Progenitor cell of endocrine pancreas (in vitro differentiated cells): ENCODE results near the gene KCNIP1. TPM values are rescaled to one million over a fixed set of nuclear protein-coding genes. Genes with fewer than 3 reads are reported as not detected.

Source experiments
- DNase-seq: peaks from one replicate; pipeline ENCODE4 v3.0.0; 2021; ENCODE audit warnings: low spot score; ENCODE audit not compliant: unreplicated experiment
- H3K27ac Mint-ChIP-seq: 2 replicates; pipeline ENCODE4 v1.8.0; 2021; ENCODE audit warnings: mild to moderate bottlenecking, moderate library complexity, mixed read lengths
- H3K27me3 Mint-ChIP-seq: 2 replicates; pipeline ENCODE4 v1.8.0; 2021; ENCODE audit warnings: mixed read lengths
- H3K36me3 Mint-ChIP-seq: 2 replicates; pipeline ENCODE4 v1.8.0; 2022; ENCODE audit warnings: mixed read lengths; ENCODE audit not compliant: insufficient read depth
- H3K4me1 Mint-ChIP-seq: 2 replicates; pipeline ENCODE4 v1.8.0; 2021; ENCODE audit warnings: low read depth, mixed read lengths
- H3K4me3 Mint-ChIP-seq: 2 replicates; pipeline ENCODE4 v1.8.0; 2021; ENCODE audit warnings: low read depth, mild to moderate bottlenecking, moderate library complexity, mixed read lengths
- H3K9me3 Mint-ChIP-seq: 2 replicates; pipeline ENCODE4 v1.8.0; 2021; ENCODE audit warnings: low read depth, mixed read lengths
- CTCF ChIP-seq: fragments of 200-600 bp; sonication (generic); IDR thresholded peaks from one replicate; pipeline ENCODE4 v1.5.0; 2021; ENCODE audit warnings: antibody characterized with exemption, mild to moderate bottlenecking; ENCODE audit not compliant: unreplicated experiment
- total RNA-seq: library from RNA; stranded (reverse); gene quantifications from 2 replicates; pipeline ENCODE4 v1.2.1, GENCODE V29; 2021

KCNIP1 gene
- total RNA-seq, 1 donor from 2014 or later, result 18.2 TPM

DNA sequence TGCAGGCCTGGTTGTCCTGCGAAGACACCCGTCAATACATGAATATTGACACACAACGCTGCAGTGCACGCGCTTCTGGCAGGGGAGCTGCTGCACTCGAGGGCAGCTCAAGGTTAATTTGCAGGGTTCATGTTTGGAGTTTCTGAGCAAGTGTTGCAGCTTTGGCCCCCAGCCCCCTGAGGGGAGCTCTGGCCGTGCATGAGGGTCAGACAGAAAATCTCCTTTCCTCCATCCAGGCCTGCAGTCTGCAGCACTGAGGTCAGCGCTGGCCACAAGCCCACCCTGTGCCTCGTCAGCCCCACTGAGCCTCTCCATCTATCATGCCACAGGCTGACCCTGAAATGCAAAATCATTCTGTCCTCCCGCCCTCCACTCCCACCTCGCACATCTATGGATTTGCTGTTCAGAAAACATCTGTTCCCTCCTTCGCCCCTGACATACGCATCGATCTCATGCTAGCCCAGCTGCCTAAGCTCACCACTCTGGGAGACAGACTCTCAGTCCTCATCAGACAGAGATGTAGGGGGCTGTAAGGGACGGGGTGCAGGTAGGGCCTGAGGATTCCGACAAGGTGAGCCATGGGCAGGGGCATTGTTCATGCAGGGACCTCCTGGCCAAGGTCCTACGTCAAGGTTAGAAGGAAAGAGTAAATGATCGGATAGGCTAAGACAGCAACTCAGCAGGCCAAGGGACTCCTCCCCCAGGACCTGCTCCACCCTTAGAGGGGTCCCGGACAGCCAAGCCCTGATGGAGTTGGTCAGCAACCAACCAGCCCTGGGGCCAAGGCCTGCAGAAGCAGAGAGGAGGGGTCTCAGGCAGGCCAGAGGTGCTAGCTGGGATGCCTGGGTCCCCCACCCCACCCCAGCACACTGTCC lies 125.1 kb downstream of the KCNIP1 start:
- H3K4me1 Mint-ChIP-seq, result peaks cover 14% of the 10 kb centered on the region
- H3K27ac Mint-ChIP-seq, result peak overlapping the region; percentile 88
- no peaks in the 10 kb centered on the region for H3K36me3 Mint-ChIP-seq
- TF ChIP-seq CTCF, result no peak
- no peaks in the 10 kb centered on the region for H3K9me3 Mint-ChIP-seq
- H3K4me3 Mint-ChIP-seq, result no peak overlapping the region
- peaks cover 30% of the 10 kb centered on the region for H3K27me3 Mint-ChIP-seq
- DNase-seq, result no peak

- Mint-ChIP-seq H3K9me3 (no peaks in the 10 kb centered on the region), H3K27me3 (peaks cover 25% of the 10 kb centered on the region), H3K27ac (no peak overlapping the region), H3K36me3 (no peaks in the 10 kb centered on the region), H3K4me1 (peaks cover 16% of the 10 kb centered on the region), H3K4me3 (no peak overlapping the region)
- TF ChIP-seq CTCF, result no peak
- DNase-seq, result no peak
Measured at GRCh38 chr5:170629566-170630175, 125.9 kb downstream of the KCNIP1 start.

GRCh38 chr5:170630226-170630625 lies 126.4 kb downstream of the KCNIP1 start:
- H3K27me3 Mint-ChIP-seq, result peaks cover 21% of the 10 kb centered on the region
- H3K36me3 Mint-ChIP-seq, result no peaks in the 10 kb centered on the region
- peaks cover 16% of the 10 kb centered on the region for H3K4me1 Mint-ChIP-seq
- DNase-seq, result no peak
- no peak overlapping the region for H3K27ac Mint-ChIP-seq
- H3K4me3 Mint-ChIP-seq, result no peak overlapping the region
- H3K9me3 Mint-ChIP-seq, result no peaks in the 10 kb centered on the region
- TF ChIP-seq CTCF, result no peak

DNA sequence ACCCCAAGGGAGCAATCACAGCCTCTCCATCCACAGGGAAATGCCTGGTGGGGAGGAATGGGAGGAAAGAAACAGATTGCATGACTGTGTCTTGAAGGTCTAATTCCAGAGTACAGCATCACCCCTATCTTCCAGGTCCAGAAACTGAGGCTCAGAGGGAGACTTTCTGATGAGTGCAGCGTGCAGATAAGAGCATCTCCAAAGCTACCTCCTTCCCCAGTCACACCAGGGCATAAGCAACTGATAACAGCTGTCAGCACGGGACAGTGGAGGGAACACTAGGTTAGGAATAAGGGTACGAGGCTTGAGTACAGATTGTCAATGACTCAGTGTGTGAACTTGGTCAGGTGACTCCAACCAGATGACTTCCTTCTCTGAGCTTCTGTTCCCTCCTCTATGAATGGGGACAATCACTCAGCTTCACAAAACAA lies 126.9 kb downstream of the KCNIP1 start:
- no peak for DNase-seq
- Mint-ChIP-seq H3K4me1 (peaks cover 16% of the 10 kb centered on the region), H3K27me3 (peaks cover 17% of the 10 kb centered on the region), H3K9me3 (no peaks in the 10 kb centered on the region), H3K4me3 (no peak overlapping the region), H3K27ac (no peak overlapping the region), H3K36me3 (no peaks in the 10 kb centered on the region)
- TF ChIP-seq CTCF, result no peak

DNA sequence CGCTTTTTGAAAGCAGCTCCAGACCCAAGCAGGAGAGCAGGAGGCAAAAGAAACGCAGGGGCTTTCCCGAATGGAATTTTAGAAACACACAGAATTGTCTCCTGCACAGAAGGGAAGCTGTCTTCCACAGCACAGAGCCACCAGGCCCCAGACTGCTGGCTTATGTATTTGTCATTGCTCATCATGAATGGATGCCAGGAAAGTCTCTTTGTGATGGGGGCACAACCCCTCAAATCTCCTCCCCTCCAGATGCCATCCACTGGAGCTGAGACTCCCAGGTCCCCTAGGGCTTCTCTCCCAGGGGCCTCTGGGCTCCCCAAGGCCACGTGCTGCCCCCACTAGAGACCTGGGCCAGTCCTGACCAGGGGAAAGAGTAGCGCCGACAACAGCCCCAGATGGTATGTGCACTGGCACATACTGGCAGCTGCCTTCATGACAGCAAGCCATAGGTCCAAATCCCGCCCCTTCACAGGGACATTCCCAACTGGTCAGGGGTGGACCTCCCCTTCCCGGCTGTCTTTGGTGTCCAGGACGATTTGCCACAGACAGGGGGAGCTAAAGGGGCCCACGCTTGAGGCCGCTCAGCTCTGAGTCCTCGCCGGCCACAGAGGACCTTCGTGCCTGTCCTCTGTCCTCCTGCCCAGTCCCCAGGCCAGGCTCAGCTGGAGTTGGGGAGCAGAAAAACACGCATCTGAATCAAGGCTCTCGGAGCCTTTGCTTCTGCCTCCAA lies 127.8 kb downstream of the KCNIP1 start:
- Mint-ChIP-seq H3K9me3 (no peaks in the 10 kb centered on the region), H3K27ac (no peak overlapping the region), H3K4me1 (peaks cover 16% of the 10 kb centered on the region), H3K27me3 (peaks cover 15% of the 10 kb centered on the region), H3K4me3 (no peak overlapping the region), H3K36me3 (no peaks in the 10 kb centered on the region)
- peak; percentile 21 for DNase-seq
- TF ChIP-seq CTCF, result peak; percentile 53
